HG03469 (cell line): ENCODE data around the gene TMEM123.
"Not testable (repeated sequence)": the region's sequence is repeated elsewhere in the genome, so short reads cannot be mapped to it uniquely, and the experiment has no call there.

Experiments
- ATAC-seq: cut with Tn5 transposase; IDR thresholded peaks from one replicate; pipeline ENCODE4 v1.9.1; 2021; ENCODE audit warnings: mild to moderate bottlenecking, moderate library complexity, moderate number of reproducible peaks; ENCODE audit not compliant: unreplicated experiment

TMEM123 gene

DNA sequence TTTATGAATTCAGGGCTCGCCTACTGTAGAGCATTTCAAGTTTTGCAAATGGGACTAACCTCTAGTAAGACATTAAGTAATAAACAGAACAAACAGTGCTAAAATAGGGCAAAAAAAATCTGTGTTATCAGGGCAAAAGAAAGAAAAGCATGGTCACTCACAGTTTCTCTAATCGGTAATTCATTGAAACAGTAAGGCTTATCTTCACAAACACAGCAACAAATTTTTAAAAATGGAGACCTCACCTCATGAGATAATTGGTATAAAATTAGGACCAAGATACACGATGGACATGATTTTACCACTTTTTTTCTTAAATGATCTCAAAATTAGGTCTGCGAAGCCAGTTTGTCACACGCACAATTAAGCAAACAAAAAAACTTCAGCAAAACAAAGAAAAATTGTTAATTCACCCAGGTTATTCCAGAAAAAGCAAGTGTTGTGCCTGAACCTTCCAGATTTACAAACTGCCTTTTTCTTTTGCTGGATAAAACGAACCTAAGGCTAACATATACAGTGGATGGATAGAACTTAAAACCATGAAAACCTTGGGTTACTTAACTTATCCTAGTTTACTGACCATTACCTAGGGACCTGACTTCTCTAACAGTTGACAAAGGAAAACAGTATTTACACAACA lies 1.4 kb downstream of the TMEM123 start:
- no peak for ATAC-seq

DNA sequence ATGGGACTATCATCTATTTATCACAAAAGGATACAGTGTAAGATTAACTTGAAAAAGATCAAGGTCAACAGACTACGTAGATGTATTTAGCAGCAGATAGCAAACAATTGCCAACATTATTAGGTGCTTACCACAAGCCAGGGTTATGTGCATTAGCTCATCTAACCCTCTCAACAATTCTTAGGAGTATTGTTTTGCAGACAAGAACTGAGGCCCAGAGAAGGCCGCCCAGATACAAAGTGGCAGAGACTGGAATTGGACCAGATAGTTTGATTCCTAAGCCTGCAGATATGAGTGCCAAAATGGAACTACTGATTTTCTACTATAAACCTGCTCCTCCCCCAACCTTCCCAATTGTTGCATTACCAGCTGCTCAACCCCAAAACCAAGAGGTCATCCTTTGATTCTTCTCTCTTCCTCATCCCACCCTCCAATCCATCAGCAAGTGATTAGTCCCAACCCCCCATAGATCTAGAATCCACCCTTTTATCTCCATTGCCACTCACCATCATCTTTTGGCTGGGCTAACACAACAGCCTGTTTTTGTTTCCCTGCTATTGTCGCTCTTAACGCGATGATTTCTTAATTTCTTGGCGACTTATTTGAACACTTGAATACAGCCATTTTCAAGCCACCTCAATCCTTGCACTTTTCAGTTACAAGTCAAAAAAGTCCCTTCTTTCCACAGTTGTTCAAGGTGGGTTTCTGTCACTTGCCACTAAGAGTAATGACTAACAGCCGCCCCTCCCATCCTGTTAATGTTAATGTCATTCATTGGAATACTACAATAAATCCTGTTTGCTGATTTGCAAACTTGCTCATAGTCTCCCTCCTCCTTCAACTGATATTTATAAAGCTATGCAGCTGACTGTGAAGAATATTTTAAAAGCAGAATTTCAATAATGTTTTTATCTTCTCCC lies 2.7 kb downstream of the TMEM123 start:
- ATAC-seq, result no peak

- no peak for ATAC-seq
Measured at GRCh38 chr11:102448869-102449224, 3.7 kb downstream of the TMEM123 start.

GRCh38 chr11:102447941-102448868 lies 4.4 kb downstream of the TMEM123 start:
- no peak for ATAC-seq

DNA sequence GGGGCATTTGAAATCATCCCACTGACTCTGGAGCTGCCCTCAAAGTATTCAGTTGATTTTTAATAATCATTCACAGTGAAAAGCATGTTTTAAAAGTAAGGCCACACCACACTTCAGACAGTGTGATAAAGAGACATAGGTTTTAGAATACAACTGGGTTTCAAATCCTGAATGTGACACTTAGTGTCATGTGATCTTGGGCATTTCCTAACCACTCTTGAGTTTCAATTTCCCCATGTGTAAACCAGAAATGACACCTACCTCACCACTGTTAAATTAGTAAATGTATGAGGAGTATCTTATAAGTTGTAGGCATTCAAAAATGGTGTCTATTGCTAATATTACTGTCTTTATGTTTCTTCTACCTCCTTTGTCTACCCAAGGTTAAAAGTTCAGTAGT lies 5.4 kb downstream of the TMEM123 start:
- no peak for ATAC-seq

GRCh38 chr11:102446606-102447005 lies 6.0 kb downstream of the TMEM123 start:
- no peak for ATAC-seq

- ATAC-seq, result not testable (repeated sequence)
Measured at GRCh38 chr11:102444693-102445092, 7.9 kb downstream of the TMEM123 start.

DNA sequence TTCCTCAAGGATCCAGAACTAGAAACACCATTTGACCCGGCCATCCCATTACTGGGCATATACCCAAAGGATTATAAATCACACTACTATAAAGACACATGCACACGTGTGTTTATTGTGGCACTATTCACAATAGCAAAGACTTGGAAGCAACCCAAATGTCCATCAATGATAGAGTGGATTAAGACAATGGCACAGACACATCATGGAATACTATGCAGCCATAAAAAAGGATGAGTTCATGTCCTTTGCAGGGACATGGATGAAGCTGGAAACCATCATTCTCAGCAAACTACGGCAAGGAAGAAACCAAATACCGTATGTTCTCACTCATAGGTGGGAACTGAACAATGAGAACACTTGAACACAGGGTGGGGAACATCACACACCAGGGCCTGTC lies 8.4 kb downstream of the TMEM123 start:
- not testable (repeated sequence) for ATAC-seq

DNA sequence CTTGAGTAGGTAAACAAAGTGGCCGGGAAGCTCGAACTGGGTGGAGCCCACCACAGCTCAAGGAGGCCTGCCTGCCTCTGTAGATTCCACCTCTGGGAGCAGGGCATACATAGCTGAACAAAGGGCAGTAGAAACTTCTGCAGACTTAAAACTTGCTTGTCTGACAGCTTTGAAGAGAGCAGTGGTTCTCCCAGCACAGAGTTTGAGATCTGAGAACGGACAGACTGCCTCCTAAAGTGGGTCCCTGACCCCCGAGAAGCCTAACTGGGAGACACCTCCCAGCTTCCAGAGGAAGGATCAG lies 13.6 kb downstream of the TMEM123 start:
- not testable (repeated sequence) for ATAC-seq

DNA sequence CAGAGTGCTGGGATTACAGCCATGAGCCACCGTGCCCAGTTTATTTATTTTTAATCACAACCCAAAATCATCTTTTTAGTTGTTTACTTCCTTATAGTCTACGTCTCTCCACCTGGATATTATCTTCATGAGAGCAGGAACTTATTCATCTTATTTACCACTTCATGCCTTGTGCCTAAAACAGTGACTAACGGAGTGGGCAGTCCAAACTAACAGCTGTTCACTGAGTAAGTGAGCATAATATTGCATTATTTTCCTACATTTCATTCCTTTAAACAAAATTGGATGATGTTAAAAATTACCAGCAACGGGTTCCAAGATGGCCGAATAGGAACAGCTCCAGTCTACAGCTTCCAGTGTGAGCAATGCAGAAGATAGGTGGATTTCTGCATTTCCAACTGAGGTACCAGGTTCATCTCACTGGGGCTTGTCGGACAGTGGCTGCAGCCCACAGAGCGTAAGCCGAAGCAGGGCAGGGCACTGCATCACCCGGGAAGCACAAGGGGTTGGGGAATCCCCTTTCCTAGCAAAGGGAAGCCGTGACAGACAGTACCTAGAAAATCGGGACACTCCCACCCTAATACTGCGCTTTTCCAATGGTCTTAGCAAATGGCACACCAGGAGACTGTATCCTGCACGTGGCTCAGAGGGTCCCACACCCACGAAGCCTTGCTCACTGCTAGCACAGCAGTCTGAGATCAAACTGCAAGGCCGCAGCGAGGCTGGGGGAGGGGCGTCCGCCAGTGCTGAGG lies 14.1 kb downstream of the TMEM123 start:
- ATAC-seq, result no peak

GRCh38 chr11:102437727-102438126 lies 14.8 kb downstream of the TMEM123 start:
- ATAC-seq, result no peak

DNA sequence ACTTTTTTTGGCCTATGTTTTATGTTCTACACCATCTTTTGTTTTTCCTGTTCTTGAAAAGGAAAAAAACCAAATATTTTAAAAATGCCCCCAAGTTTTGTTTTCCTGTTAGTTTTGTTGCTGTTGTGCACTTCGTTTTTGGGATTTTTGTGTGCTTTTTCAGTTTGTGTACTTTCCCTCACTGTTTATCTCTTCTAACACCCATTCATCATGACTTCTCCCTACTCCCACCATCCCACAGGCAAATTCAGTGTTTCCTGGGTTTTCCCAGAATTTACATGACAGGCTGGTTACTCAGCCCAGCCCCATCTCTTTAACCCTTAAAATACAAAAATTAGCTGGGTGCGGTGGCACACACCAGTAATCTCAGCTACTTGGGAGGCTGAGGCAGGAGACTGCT lies 15.6 kb downstream of the TMEM123 start:
- no peak for ATAC-seq

- no peak for ATAC-seq
Measured at GRCh38 chr11:102436561-102436960, 16.0 kb downstream of the TMEM123 start.

DNA sequence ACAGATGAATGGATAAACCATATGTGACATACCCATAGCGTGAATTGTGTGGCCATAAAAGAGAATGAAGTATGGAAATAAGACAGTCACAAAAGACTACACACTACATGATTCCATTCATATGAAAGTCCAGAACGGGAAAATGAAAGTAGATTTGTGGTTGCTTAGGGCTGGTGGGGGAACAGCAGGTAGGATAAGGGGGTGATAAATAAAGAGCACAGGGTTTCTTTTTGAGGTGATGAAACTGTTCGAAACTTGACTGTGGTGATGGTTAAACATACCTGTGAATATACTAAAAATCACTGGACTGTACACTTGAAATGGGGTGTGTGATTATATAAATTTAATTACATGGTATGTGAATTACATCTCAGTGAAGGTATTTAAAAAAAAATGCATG lies 16.9 kb downstream of the TMEM123 start:
- no peak for ATAC-seq

DNA sequence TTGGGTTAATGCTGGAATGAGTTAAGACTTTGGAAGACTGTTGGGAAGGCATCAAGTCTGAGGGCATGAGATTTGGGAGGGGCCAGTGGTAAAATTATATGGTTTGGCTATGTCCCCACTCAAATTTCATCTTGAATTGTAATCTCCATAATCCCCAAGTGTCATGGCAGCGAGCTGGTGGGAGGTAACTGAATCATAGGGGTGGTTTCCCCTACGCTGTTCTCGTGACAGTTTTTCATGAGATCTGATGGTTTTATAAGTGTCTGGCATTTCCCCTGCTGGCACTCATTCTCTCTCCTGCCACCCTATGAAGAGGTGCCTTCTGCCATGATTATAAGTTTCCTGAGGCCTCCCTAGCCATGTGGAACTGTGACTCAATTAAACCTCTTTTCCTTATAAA lies 19.0 kb downstream of the TMEM123 start:
- not testable (repeated sequence) for ATAC-seq

DNA sequence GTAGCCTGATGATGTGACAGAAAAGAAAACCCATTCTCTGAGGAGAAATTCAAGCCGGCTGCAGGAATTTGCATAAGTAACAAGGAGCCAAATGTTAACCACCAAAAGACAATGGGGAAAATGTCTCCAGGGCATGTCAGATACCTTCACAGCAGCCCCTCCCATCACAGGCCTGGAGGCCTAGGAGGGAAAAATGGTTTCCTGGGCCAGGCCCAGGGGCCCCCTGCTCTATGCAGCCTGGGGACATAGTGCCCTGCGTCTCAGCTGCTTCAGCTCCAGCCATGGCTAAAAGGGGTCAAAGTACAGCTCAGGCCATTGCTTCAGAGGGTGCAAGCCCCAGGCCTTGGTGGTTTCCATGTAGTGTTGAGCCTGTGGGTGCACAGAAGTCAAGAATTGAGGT lies 20.0 kb downstream of the TMEM123 start:
- ATAC-seq, result not testable (repeated sequence)

DNA sequence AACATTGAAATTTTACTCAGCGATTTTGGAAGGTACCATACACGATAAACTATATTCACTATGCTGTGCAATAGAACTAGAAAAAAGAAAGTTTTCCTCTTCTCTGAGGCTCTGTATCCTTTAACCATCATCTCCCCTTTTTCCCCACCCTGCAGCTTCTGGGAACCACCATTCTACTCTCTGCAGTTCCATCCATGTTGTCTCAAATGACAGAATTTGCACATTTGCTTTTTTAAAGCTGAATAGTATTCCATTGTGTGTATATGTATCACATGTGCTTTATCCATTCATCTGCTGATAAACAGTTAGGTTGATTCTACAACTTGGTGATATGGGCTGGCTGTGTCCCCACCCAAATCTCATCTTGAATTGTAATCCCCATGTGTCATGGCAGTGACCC lies 21.2 kb downstream of the TMEM123 start:
- no peak for ATAC-seq

DNA sequence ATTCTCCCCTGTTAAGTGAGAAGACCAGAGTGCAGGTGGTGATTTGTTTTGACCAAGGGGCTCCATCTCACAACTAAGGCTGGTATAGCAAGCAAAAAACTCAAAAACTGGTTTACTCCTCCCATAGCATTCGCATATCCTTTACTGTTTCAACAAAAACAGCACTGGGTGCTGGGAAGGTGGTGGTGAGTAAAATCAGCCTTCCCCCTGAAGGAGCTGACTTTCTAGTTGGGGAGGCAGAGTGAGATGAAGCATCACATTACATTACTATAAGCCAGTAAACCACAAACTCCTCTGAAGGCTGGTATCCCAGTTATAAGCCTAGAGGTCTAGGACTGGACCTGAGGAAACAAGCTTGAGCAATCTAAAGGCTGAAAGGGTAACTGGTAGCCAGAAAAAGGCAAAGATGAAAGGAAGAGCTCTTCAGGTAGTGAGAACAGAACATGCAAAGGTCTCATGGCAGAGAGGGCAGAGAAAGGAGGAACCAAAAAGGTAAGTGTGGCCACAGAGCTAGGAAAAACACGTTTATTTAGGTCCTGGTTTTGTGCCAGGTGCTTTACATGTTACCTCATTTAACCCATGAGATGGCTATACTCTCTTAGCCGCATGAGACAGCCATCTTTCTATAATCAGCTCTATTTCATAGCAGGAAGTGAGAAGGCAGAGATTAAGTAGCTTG lies 22.3 kb downstream of the TMEM123 start:
- ATAC-seq, result peak; percentile 87

- ATAC-seq, result no peak
Measured at GRCh38 chr11:102429691-102430090, 22.9 kb downstream of the TMEM123 start.

GRCh38 chr11:102429226-102429625 lies 23.3 kb downstream of the TMEM123 start:
- ATAC-seq, result no peak
